Caco-2 (cell line): ENCODE results near the gene SPECC1L. TPM values are rescaled to one million over a fixed set of nuclear protein-coding genes. Genes with fewer than 3 reads are reported as not detected.

Source experiments
- BruUV-seq: library from RNA; stranded (reverse); fragments of 400-500 nt; replicated peaks from 2 replicates; lab custom pipeline; 2021; lab: Mats Ljungman, UMichigan
- CTCF ChIA-PET: fragments of 300-600 bp; sonication (Branson Sonifier 250); formaldehyde crosslinking; loops from one replicate; lab custom pipeline; 2022; ENCODE audit warnings: antibody characterized with exemption; lab: Charles Lee
- POLR2A ChIA-PET: fragments of 300-600 bp; sonication (Branson Sonifier 250); formaldehyde crosslinking; loops from one replicate; lab custom pipeline; 2022; ENCODE audit warnings: antibody characterized with exemption; lab: Charles Lee
- DNase-seq, 2 experiments: peaks; one replicate each; pipeline versions ENCODE4 v3.0.0 to v3.0.0-alpha.2; 2020 to 2022
- H3K27me3 ChIP-seq: replicated peaks from 2 replicates; pipeline ENCODE4 v1.6.0; 2011; ENCODE audit warnings: low read length; ENCODE audit not compliant: control insufficient read depth, insufficient read depth
- H3K36me3 ChIP-seq: 2 replicates; pipeline ENCODE4 v1.5.1; 2011; ENCODE audit warnings: low read length; ENCODE audit not compliant: control insufficient read depth, insufficient read depth
- H3K4me1 ChIP-seq: fragments of 250-450 bp; sonication (Bioruptor Pico); 2 replicates; pipeline ENCODE4 v1.5.1; 2020; ENCODE audit warnings: mild to moderate bottlenecking
- H3K4me3 ChIP-seq: 2 replicates; pipeline ENCODE4 v1.5.1; 2011; ENCODE audit warnings: low read depth, mild to moderate bottlenecking, control low read depth, low read length
- H3K9me3 ChIP-seq: fragments of 250-450 bp; sonication (Bioruptor Pico); 2 replicates; pipeline ENCODE4 v1.5.1; 2020; ENCODE audit warnings: mild to moderate bottlenecking, moderate library complexity
- H3K27ac Mint-ChIP-seq: one replicate; pipeline ENCODE4 v1.8.0; 2022; ENCODE audit warnings: mixed read lengths; ENCODE audit not compliant: unreplicated experiment
- H3K27me3 Mint-ChIP-seq: one replicate; pipeline ENCODE4 v1.8.0; 2022; ENCODE audit warnings: mixed read lengths; ENCODE audit not compliant: insufficient read depth, unreplicated experiment
- H3K36me3 Mint-ChIP-seq: one replicate; pipeline ENCODE4 v1.8.0; 2022; ENCODE audit warnings: mild to moderate bottlenecking, mixed read lengths; ENCODE audit not compliant: insufficient read depth, unreplicated experiment
- H3K4me1 Mint-ChIP-seq: one replicate; pipeline ENCODE4 v1.8.0; 2022; ENCODE audit warnings: low read depth, mixed read lengths; ENCODE audit not compliant: unreplicated experiment
- H3K4me3 Mint-ChIP-seq: one replicate; pipeline ENCODE4 v1.8.0; 2022; ENCODE audit warnings: mild to moderate bottlenecking, moderate library complexity, mixed read lengths; ENCODE audit not compliant: unreplicated experiment
- H3K9me3 Mint-ChIP-seq: one replicate; pipeline ENCODE4 v1.8.0; 2022; ENCODE audit warnings: mixed read lengths; ENCODE audit not compliant: unreplicated experiment
- CTCF ChIP-seq, 2 experiments: fragments of 200-600 bp in 1 of 2; IDR thresholded peaks; 1 replicate in 1 of 2; 2 replicates in 1 of 2; pipeline versions ENCODE4 v1.5.1 to v1.8.0; 2011 to 2022; ENCODE audit warnings: antibody characterized with exemption in 1 of 2, control low read depth in 1 of 2, inconsistent platforms in 1 of 2, low read depth in 1 of 2, low read length in 1 of 2, mild to moderate bottlenecking in 1 of 2, moderate library complexity in 1 of 2; ENCODE audit not compliant: insufficient read depth in 1 of 2, severe bottlenecking in 1 of 2, unreplicated experiment in 1 of 2
- intact Hi-C: fragments of 100-400 bp; cut with micrococcal nuclease; formaldehyde crosslinking; loops from one replicate; pipeline ENCODE4 v1.10.0; 2022; ENCODE audit not compliant: unreplicated experiment
- total RNA-seq: library from RNA; stranded (reverse); gene quantifications from 2 replicates; pipeline ENCODE4 v1.2.3, GENCODE V29; 2022

The SPECC1L gene
- total RNA-seq, 1 experiment from 2014 or later: 72.8 TPM

GRCh38 chr22:24361976-24362646 is 91.5 kb downstream of the SPECC1L start:
- no peaks in the 10 kb centered on the region for H3K27me3 ChIP-seq
- H3K36me3 ChIP-seq: no peaks in the 10 kb centered on the region; the same call in none of the 2 replicates
- no peak for DNase-seq
- Mint-ChIP-seq H3K4me1 (peaks cover 38% of the 10 kb centered on the region), H3K9me3 (no peaks in the 10 kb centered on the region), H3K27me3 (no peaks in the 10 kb centered on the region), H3K27ac (peak overlapping the region; percentile 27), H3K4me3 (no peak overlapping the region), H3K36me3 (peaks cover 47% of the 10 kb centered on the region)
- BruUV-seq: no TSS peak
- no peaks in the 10 kb centered on the region for H3K9me3 ChIP-seq
- H3K4me3 ChIP-seq: no peak overlapping the region
- ChIA-PET POLR2A (no interaction called here), CTCF (no interaction called here)
- TF ChIP-seq CTCF (IDR thresholded peaks at IDR 0.05; ENCODE audit: insufficient read depth in 1 of 2, low read depth in 1 of 2, low read length in 1 of 2, severe bottlenecking in 1 of 2, unreplicated experiment in 1 of 2): no peak
- peaks cover 23% of the 10 kb centered on the region for H3K4me1 ChIP-seq
- intact Hi-C loops: no loop called here

- peaks cover 52% of the 10 kb centered on the region for H3K36me3 Mint-ChIP-seq
- peaks cover 23% of the 10 kb centered on the region for H3K4me1 ChIP-seq
- no peaks in the 10 kb centered on the region for H3K9me3 ChIP-seq
- no TSS peak for BruUV-seq
- H3K27ac Mint-ChIP-seq: no peak overlapping the region
- no peak for DNase-seq
- no peak overlapping the region for H3K4me3 ChIP-seq
- no peaks in the 10 kb centered on the region for H3K9me3 Mint-ChIP-seq
- H3K4me1 Mint-ChIP-seq: peaks cover 38% of the 10 kb centered on the region
- TF ChIP-seq CTCF (IDR thresholded peaks at IDR 0.05; ENCODE audit: insufficient read depth in 1 of 2, low read depth in 1 of 2, low read length in 1 of 2, severe bottlenecking in 1 of 2, unreplicated experiment in 1 of 2): no peak
- intact Hi-C loops: no loop called here
- CTCF ChIA-PET: no interaction called here
- H3K36me3 ChIP-seq: no peaks in the 10 kb centered on the region; the same call in none of the 2 replicates
- POLR2A ChIA-PET: no interaction called here
- no peaks in the 10 kb centered on the region for H3K27me3 Mint-ChIP-seq
- no peaks in the 10 kb centered on the region for H3K27me3 ChIP-seq
- H3K4me3 Mint-ChIP-seq: no peak overlapping the region
These were observed 92.6 kb downstream of the SPECC1L start for GRCh38 chr22:24363243-24363642.

GRCh38 chr22:24366701-24367100 is 96.1 kb downstream of the SPECC1L start:
- H3K4me1 Mint-ChIP-seq: peaks cover 11% of the 10 kb centered on the region
- DNase-seq: no peak
- no peak for TF ChIP-seq CTCF (IDR thresholded peaks at IDR 0.05; ENCODE audit: insufficient read depth in 1 of 2, low read depth in 1 of 2, low read length in 1 of 2, severe bottlenecking in 1 of 2, unreplicated experiment in 1 of 2)
- H3K9me3 Mint-ChIP-seq: peaks cover 8% of the 10 kb centered on the region
- POLR2A ChIA-PET: no interaction called here
- CTCF ChIA-PET: no interaction called here
- no peaks in the 10 kb centered on the region; the same call in none of the 2 replicates for H3K36me3 ChIP-seq
- BruUV-seq: no TSS peak
- no peaks in the 10 kb centered on the region for H3K9me3 ChIP-seq
- no peaks in the 10 kb centered on the region for H3K27me3 Mint-ChIP-seq
- H3K27ac Mint-ChIP-seq: no peak overlapping the region
- no peak overlapping the region for H3K4me3 ChIP-seq
- no peak overlapping the region for H3K4me3 Mint-ChIP-seq
- H3K27me3 ChIP-seq: no peaks in the 10 kb centered on the region
- intact Hi-C loops: no loop called here
- no peaks in the 10 kb centered on the region for H3K4me1 ChIP-seq
- peaks cover 72% of the 10 kb centered on the region for H3K36me3 Mint-ChIP-seq
